ENCODE measurements around the gene EFHC2.
"Not testable (repeated sequence)": the region's sequence is repeated elsewhere in the genome, so short reads cannot be mapped to it uniquely, and the experiment has no call there.

Gene EFHC2

GRCh38 chrX:44261286-44261685 is 82.2 kb downstream of the EFHC2 start:
- no peaks in the 10 kb centered on the region for H3K27me3 ChIP-seq (ENCODE audit: control insufficient read depth in 1 of 2, insufficient read depth in 2 of 2, low read length in 2 of 2)
- no peaks in the 10 kb centered on the region for H3K4me1 ChIP-seq (ENCODE audit: control insufficient read depth in 1 of 2, insufficient read depth in 2 of 2, low read length in 2 of 2)
- H3K9me3 ChIP-seq (ENCODE audit: control insufficient read depth in 1 of 2, low read length in 2 of 2), result no peaks in the 10 kb centered on the region
- H3K36me3 ChIP-seq (ENCODE audit: control insufficient read depth in 1 of 2, insufficient read depth in 2 of 2, low read length in 2 of 2), result no peaks in the 10 kb centered on the region
- H3K4me3 ChIP-seq (ENCODE audit: low read depth in 1 of 2, low read length in 2 of 2), result no peak overlapping the region
- H3K27ac ChIP-seq (ENCODE audit: low read depth, low read length), result no peak overlapping the region
- no peak overlapping the region for H3K9ac ChIP-seq (ENCODE audit: low read depth in 1 of 2, low read length in 2 of 2)

- Histone ChIP-seq H3K27ac (ENCODE audit: low read depth, low read length) (no peak overlapping the region), H3K9ac (ENCODE audit: low read depth in 1 of 2, low read length in 2 of 2) (no peak overlapping the region)
Observed at GRCh38 chrX:44260609-44261008, 82.9 kb downstream of the EFHC2 start.

GRCh38 chrX:44255742-44256141 is 87.7 kb downstream of the EFHC2 start:
- not testable (repeated sequence) for H3K27me3 ChIP-seq (ENCODE audit: control insufficient read depth in 1 of 2, insufficient read depth in 2 of 2, low read length in 2 of 2); H3K9me3 ChIP-seq (ENCODE audit: control insufficient read depth in 1 of 2, low read length in 2 of 2); H3K4me3 ChIP-seq (ENCODE audit: low read depth in 1 of 2, low read length in 2 of 2); H3K27ac ChIP-seq (ENCODE audit: low read depth, low read length); H3K9ac ChIP-seq (ENCODE audit: low read depth in 1 of 2, low read length in 2 of 2); H3K36me3 ChIP-seq (ENCODE audit: control insufficient read depth in 1 of 2, insufficient read depth in 2 of 2, low read length in 2 of 2); H3K4me1 ChIP-seq (ENCODE audit: control insufficient read depth in 1 of 2, insufficient read depth in 2 of 2, low read length in 2 of 2)

More at GRCh38 chrX:44260609-44261008, 82.9 kb downstream of the EFHC2 start:
- no peaks in the 10 kb centered on the region for H3K9me3 ChIP-seq (ENCODE audit: control insufficient read depth in 1 of 2, low read length in 2 of 2)
- no peak overlapping the region for H3K4me3 ChIP-seq (ENCODE audit: low read depth in 1 of 2, low read length in 2 of 2)
- H3K27me3 ChIP-seq (ENCODE audit: control insufficient read depth in 1 of 2, insufficient read depth in 2 of 2, low read length in 2 of 2), result no peaks in the 10 kb centered on the region
- H3K36me3 ChIP-seq (ENCODE audit: control insufficient read depth in 1 of 2, insufficient read depth in 2 of 2, low read length in 2 of 2), result no peaks in the 10 kb centered on the region
- no peaks in the 10 kb centered on the region for H3K4me1 ChIP-seq (ENCODE audit: control insufficient read depth in 1 of 2, insufficient read depth in 2 of 2, low read length in 2 of 2)

GRCh38 chrX:44253575-44253942 is 89.9 kb downstream of the EFHC2 start:
- Histone ChIP-seq H3K4me1 (ENCODE audit: control insufficient read depth in 1 of 2, insufficient read depth in 2 of 2, low read length in 2 of 2) (peaks cover 0 to 4% of the 10 kb centered on the region in 2 donors), H3K9ac (ENCODE audit: low read depth in 1 of 2, low read length in 2 of 2) (no peak overlapping the region), H3K36me3 (ENCODE audit: control insufficient read depth in 1 of 2, insufficient read depth in 2 of 2, low read length in 2 of 2) (no peaks in the 10 kb centered on the region), H3K4me3 (ENCODE audit: low read depth in 1 of 2, low read length in 2 of 2) (no peak overlapping the region), H3K27ac (ENCODE audit: low read depth, low read length) (no peak overlapping the region), H3K27me3 (ENCODE audit: control insufficient read depth in 1 of 2, insufficient read depth in 2 of 2, low read length in 2 of 2) (no peaks in the 10 kb centered on the region), H3K9me3 (ENCODE audit: control insufficient read depth in 1 of 2, low read length in 2 of 2) (no peaks in the 10 kb centered on the region)

- H3K27me3 ChIP-seq (ENCODE audit: control insufficient read depth in 1 of 2, insufficient read depth in 2 of 2, low read length in 2 of 2); H3K4me1 ChIP-seq (ENCODE audit: control insufficient read depth in 1 of 2, insufficient read depth in 2 of 2, low read length in 2 of 2); H3K36me3 ChIP-seq (ENCODE audit: control insufficient read depth in 1 of 2, insufficient read depth in 2 of 2, low read length in 2 of 2); H3K27ac ChIP-seq (ENCODE audit: low read depth, low read length); H3K9ac ChIP-seq (ENCODE audit: low read depth in 1 of 2, low read length in 2 of 2); H3K9me3 ChIP-seq (ENCODE audit: control insufficient read depth in 1 of 2, low read length in 2 of 2): not testable (repeated sequence)
- H3K4me3 ChIP-seq (ENCODE audit: low read depth in 1 of 2, low read length in 2 of 2), result peak overlapping the region in 1 of 2 donors; percentile 50
Observed at GRCh38 chrX:44252688-44253574, 90.5 kb downstream of the EFHC2 start.

GRCh38 chrX:44247468-44247867 is 96.0 kb downstream of the EFHC2 start:
- no peaks in the 10 kb centered on the region for H3K9me3 ChIP-seq (ENCODE audit: control insufficient read depth in 1 of 2, low read length in 2 of 2)
- H3K4me3 ChIP-seq (ENCODE audit: low read depth in 1 of 2, low read length in 2 of 2), result no peak overlapping the region
- no peak overlapping the region for H3K9ac ChIP-seq (ENCODE audit: low read depth in 1 of 2, low read length in 2 of 2)
- H3K27me3 ChIP-seq (ENCODE audit: control insufficient read depth in 1 of 2, insufficient read depth in 2 of 2, low read length in 2 of 2), result no peaks in the 10 kb centered on the region
- no peak overlapping the region for H3K27ac ChIP-seq (ENCODE audit: low read depth, low read length)
- no peaks in the 10 kb centered on the region for H3K4me1 ChIP-seq (ENCODE audit: control insufficient read depth in 1 of 2, insufficient read depth in 2 of 2, low read length in 2 of 2)
- no peaks in the 10 kb centered on the region for H3K36me3 ChIP-seq (ENCODE audit: control insufficient read depth in 1 of 2, insufficient read depth in 2 of 2, low read length in 2 of 2)

GRCh38 chrX:44246826-44247225 is 96.6 kb downstream of the EFHC2 start:
- no peak overlapping the region for H3K9ac ChIP-seq (ENCODE audit: low read depth in 1 of 2, low read length in 2 of 2)
- no peak overlapping the region for H3K4me3 ChIP-seq (ENCODE audit: low read depth in 1 of 2, low read length in 2 of 2)
- no peaks in the 10 kb centered on the region for H3K36me3 ChIP-seq (ENCODE audit: control insufficient read depth in 1 of 2, insufficient read depth in 2 of 2, low read length in 2 of 2)
- no peaks in the 10 kb centered on the region for H3K4me1 ChIP-seq (ENCODE audit: control insufficient read depth in 1 of 2, insufficient read depth in 2 of 2, low read length in 2 of 2)
- no peaks in the 10 kb centered on the region for H3K27me3 ChIP-seq (ENCODE audit: control insufficient read depth in 1 of 2, insufficient read depth in 2 of 2, low read length in 2 of 2)
- no peaks in the 10 kb centered on the region for H3K9me3 ChIP-seq (ENCODE audit: control insufficient read depth in 1 of 2, low read length in 2 of 2)
- no peak overlapping the region for H3K27ac ChIP-seq (ENCODE audit: low read depth, low read length)

GRCh38 chrX:44245733-44246132 is 97.7 kb downstream of the EFHC2 start:
- no peak overlapping the region for H3K9ac ChIP-seq (ENCODE audit: low read depth in 1 of 2, low read length in 2 of 2)
- H3K4me3 ChIP-seq (ENCODE audit: low read depth in 1 of 2, low read length in 2 of 2), result no peak overlapping the region
- H3K27me3 ChIP-seq (ENCODE audit: control insufficient read depth in 1 of 2, insufficient read depth in 2 of 2, low read length in 2 of 2), result no peaks in the 10 kb centered on the region
- H3K9me3 ChIP-seq (ENCODE audit: control insufficient read depth in 1 of 2, low read length in 2 of 2), result no peaks in the 10 kb centered on the region
- H3K4me1 ChIP-seq (ENCODE audit: control insufficient read depth in 1 of 2, insufficient read depth in 2 of 2, low read length in 2 of 2), result no peaks in the 10 kb centered on the region
- H3K36me3 ChIP-seq (ENCODE audit: control insufficient read depth in 1 of 2, insufficient read depth in 2 of 2, low read length in 2 of 2), result no peaks in the 10 kb centered on the region
- no peak overlapping the region for H3K27ac ChIP-seq (ENCODE audit: low read depth, low read length)

GRCh38 chrX:44244008-44244407 is 99.5 kb downstream of the EFHC2 start:
- no peak overlapping the region for H3K9ac ChIP-seq (ENCODE audit: low read depth in 1 of 2, low read length in 2 of 2)
- H3K4me1 ChIP-seq (ENCODE audit: control insufficient read depth in 1 of 2, insufficient read depth in 2 of 2, low read length in 2 of 2), result no peaks in the 10 kb centered on the region
- no peaks in the 10 kb centered on the region for H3K27me3 ChIP-seq (ENCODE audit: control insufficient read depth in 1 of 2, insufficient read depth in 2 of 2, low read length in 2 of 2)
- no peaks in the 10 kb centered on the region for H3K36me3 ChIP-seq (ENCODE audit: control insufficient read depth in 1 of 2, insufficient read depth in 2 of 2, low read length in 2 of 2)
- no peak overlapping the region for H3K4me3 ChIP-seq (ENCODE audit: low read depth in 1 of 2, low read length in 2 of 2)
- no peaks in the 10 kb centered on the region for H3K9me3 ChIP-seq (ENCODE audit: control insufficient read depth in 1 of 2, low read length in 2 of 2)
- H3K27ac ChIP-seq (ENCODE audit: low read depth, low read length), result no peak overlapping the region

- Histone ChIP-seq H3K36me3 (ENCODE audit: control insufficient read depth in 1 of 2, insufficient read depth in 2 of 2, low read length in 2 of 2) (no peaks in the 10 kb centered on the region), H3K9me3 (ENCODE audit: control insufficient read depth in 1 of 2, low read length in 2 of 2) (no peaks in the 10 kb centered on the region), H3K4me1 (ENCODE audit: control insufficient read depth in 1 of 2, insufficient read depth in 2 of 2, low read length in 2 of 2) (no peaks in the 10 kb centered on the region), H3K4me3 (ENCODE audit: low read depth in 1 of 2, low read length in 2 of 2) (no peak overlapping the region), H3K27me3 (ENCODE audit: control insufficient read depth in 1 of 2, insufficient read depth in 2 of 2, low read length in 2 of 2) (no peaks in the 10 kb centered on the region), H3K27ac (ENCODE audit: low read depth, low read length) (no peak overlapping the region), H3K9ac (ENCODE audit: low read depth in 1 of 2, low read length in 2 of 2) (no peak overlapping the region)
Observed at GRCh38 chrX:44241546-44241945, 101.9 kb downstream of the EFHC2 start.
